H1 (cell line): ENCODE measurements around the gene ASB16. TPM values are rescaled to one million over a fixed set of nuclear protein-coding genes. Genes with fewer than 3 reads are reported as not detected.
A peak's percentile ranks its signal among the peaks of the same experiment; 100 is the strongest.

Experiments
- ATF2 ChIP-seq: IDR thresholded peaks from 2 replicates; pipeline ENCODE4 v1.6.1; 2012; ENCODE audit warnings: low read length, inconsistent platforms
- ATF3 ChIP-seq: IDR thresholded peaks from 2 replicates; pipeline ENCODE4 v1.6.1; 2011; ENCODE audit warnings: low read depth, mild to moderate bottlenecking, low read length; ENCODE audit not compliant: insufficient read depth
- BCL11A ChIP-seq, 2 experiments: IDR thresholded peaks; one replicate each; pipeline ENCODE4 v1.6.1; 2011; ENCODE audit warnings: low read depth in 2 of 2, low read length in 2 of 2, mild to moderate bottlenecking in 2 of 2
- CBX5 ChIP-seq: fragments of 300-800, 300-1000 bp; sonication (generic); IDR thresholded peaks from 2 replicates; pipeline ENCODE4 v1.7.1; 2016; ENCODE audit warnings: antibody characterized with exemption, low read length, low read depth
- CHD1 ChIP-seq: IDR thresholded peaks from 2 replicates; pipeline ENCODE4 v1.6.1; 2012; ENCODE audit warnings: low read depth, low read length, improper control_type of control experiment
- CTBP2 ChIP-seq: IDR thresholded peaks from 2 replicates; pipeline ENCODE4 v1.7.0; 2011; ENCODE audit warnings: borderline replicate concordance, mild to moderate bottlenecking, moderate library complexity, mixed read lengths, low read length; ENCODE audit not compliant: insufficient read depth, insufficient read length
- E2F6 ChIP-seq: IDR thresholded peaks from 2 replicates; pipeline ENCODE4 v1.6.1; 2012; ENCODE audit warnings: inconsistent platforms
- FOSL1 ChIP-seq: IDR thresholded peaks from 2 replicates; pipeline ENCODE4 v1.6.1; 2011; ENCODE audit warnings: mild to moderate bottlenecking, low read depth, low read length, moderate library complexity; ENCODE audit not compliant: insufficient read depth
- GTF2F1 ChIP-seq: IDR thresholded peaks from 2 replicates; pipeline ENCODE4 v1.6.1; 2012; ENCODE audit warnings: low read depth, low read length, improper control_type of control experiment, borderline replicate concordance
- HDAC2 ChIP-seq, 2 experiments: fragments of 300-600 bp in 1 of 2; sonication (generic) in 1 of 2; IDR thresholded peaks; 2 replicates each; pipeline ENCODE4 v1.6.1; 2011 to 2012; ENCODE audit warnings: low read depth in 2 of 2, low read length in 2 of 2, mild to moderate bottlenecking in 2 of 2, moderate library complexity in 2 of 2, borderline replicate concordance in 1 of 2, inconsistent platforms in 1 of 2
- MAFK ChIP-seq: IDR thresholded peaks from 2 replicates; pipeline ENCODE4 v1.6.1; 2012; ENCODE audit warnings: low read depth, mild to moderate bottlenecking, improper control_type of control experiment, low read length
- NANOG ChIP-seq: IDR thresholded peaks from 2 replicates; pipeline ENCODE4 v1.6.1; 2011; ENCODE audit warnings: low read length, low read depth, mild to moderate bottlenecking, inconsistent platforms; ENCODE audit not compliant: insufficient read depth, poor library complexity, severe bottlenecking
- POU5F1 ChIP-seq: IDR thresholded peaks from 2 replicates; pipeline ENCODE4 v1.6.1; 2011; ENCODE audit warnings: low read depth, mild to moderate bottlenecking, low read length, moderate library complexity
- SAP30 ChIP-seq: fragments of 300-600 bp; sonication (generic); IDR thresholded peaks from 2 replicates; pipeline ENCODE4 v1.7.1; 2012; ENCODE audit warnings: low read length, moderate library complexity, mild to moderate bottlenecking, inconsistent platforms; ENCODE audit not compliant: insufficient read depth, insufficient replicate concordance
- SIRT6 ChIP-seq: IDR thresholded peaks from one replicate; pipeline ENCODE4 v1.7.1; 2012; ENCODE audit warnings: low read length, inconsistent platforms
- SIX5 ChIP-seq: IDR thresholded peaks from 2 replicates; pipeline ENCODE4 v1.6.1; 2011; ENCODE audit warnings: mild to moderate bottlenecking, low read depth, low read length
- TCF12 ChIP-seq: IDR thresholded peaks from 2 replicates; pipeline ENCODE4 v1.6.1; 2011; ENCODE audit warnings: low read depth, mild to moderate bottlenecking, low read length
- TEAD4 ChIP-seq: IDR thresholded peaks from 2 replicates; pipeline ENCODE4 v1.6.1; 2012; ENCODE audit warnings: low read depth, low read length, inconsistent platforms, mixed read lengths
- USF2 ChIP-seq: IDR thresholded peaks from 2 replicates; pipeline ENCODE4 v1.6.1; 2011; ENCODE audit warnings: low read length, improper control_type of control experiment
- polyA plus RNA-seq, 7 experiments: library from polyadenylated mRNA; depleted of rRNA in 3 of 7; stranded (reverse) in 5 of 7; unstranded in 2 of 7; fragments of >200 nt in 5 of 7; fragments of 200-250 nt in 2 of 7; gene quantifications; 1 replicate in 5 of 7; 2 replicates in 1 of 7; 4 replicates in 1 of 7; pipeline versions ENCODE4 v1.2.1 to v1.2.3, GENCODE V29; 2011 to 2013; ENCODE audit warnings: missing spikeins in 2 of 7, mixed read lengths in 2 of 7
- total RNA-seq: library from RNA; stranded (reverse); fragmentation: NEBNext Ultra II Directional; extraction: Animal tissue kit (Norgen Biotek cat#: 25700); gene quantifications from 2 replicates; pipeline ENCODE4 v1.2.1, GENCODE V29; 2021

Gene ASB16
- total and polyA plus RNA-seq, 2 of the 8 experiments (the other 6 are each of a cell fraction or from before 2014, with no cell fraction given) = 0.05 TPM; not detected in 1

GRCh38 chr17:44137891-44138709 lies 32.4 kb upstream of the ASB16 start (continued):
- TF ChIP-seq E2F6 = peak; percentile 64
- no peak for TF ChIP-seq CHD1
- no peak for TF ChIP-seq SIRT6
- TF ChIP-seq USF2 = no peak
- no peak for TF ChIP-seq ATF2
- peak; percentile 69 for TF ChIP-seq CTBP2
- no peak for TF ChIP-seq MAFK
- no peak for TF ChIP-seq ATF3
- TF ChIP-seq FOSL1 = no peak
- TF ChIP-seq SIX5 = no peak
- no peak for TF ChIP-seq POU5F1
- no peak for TF ChIP-seq CBX5
- peak; percentile 60 for TF ChIP-seq NANOG
- no peak for TF ChIP-seq GTF2F1
- TF ChIP-seq SAP30 = no peak
- TF ChIP-seq TEAD4 = no peak
- TF ChIP-seq HDAC2 (IDR thresholded peaks at IDR 0.05; ENCODE audit: borderline replicate concordance in 1 of 2, low read depth in 2 of 2, low read length in 2 of 2) = peak in 1 of 2 experiments; percentile 55; a peak in 1 of 4 replicates
- no peak for TF ChIP-seq TCF12
- no peak for TF ChIP-seq BCL11A (IDR thresholded peaks at IDR 0.05; ENCODE audit: low read depth in 2 of 2, low read length in 2 of 2)
